Endothelial cell of umbilical vein (primary cell): ENCODE data around the gene DPF3. TPM values are rescaled to one million over a fixed set of nuclear protein-coding genes. Genes with fewer than 3 reads are reported as not detected.

ENCODE experiments used
- BruUV-seq: library from RNA; stranded (reverse); fragments of 400-500 nt; replicated peaks from 2 replicates; lab custom pipeline; 2021; lab: Mats Ljungman, UMichigan
- CTCF ChIA-PET: fragments of 300-600, 350-600 bp; sonication (Branson Sonifier 250); formaldehyde crosslinking; loops from one replicate; lab custom pipeline; 2021; ENCODE audit warnings: antibody characterized with exemption, inconsistent platforms; lab: Charles Lee
- POLR2A ChIA-PET: fragments of 300-600, 350-600 bp; sonication (Branson Sonifier 250); formaldehyde crosslinking; loops from one replicate; lab custom pipeline; 2021; ENCODE audit warnings: antibody characterized with exemption, inconsistent platforms; lab: Charles Lee
- DNase-seq: peaks from one replicate; pipeline ENCODE4 v3.0.0-alpha.2; 2011; ENCODE audit warnings: low read depth, low spot score
- FAIRE-seq: peaks from 2 replicates; lab custom pipeline; 2011; peaks lifted over from hg19 to GRCh38; lab: Jason Lieb, UNC
- H2AFZ ChIP-seq: 2 replicates; pipeline ENCODE4 v1.6.0; 2012; ENCODE audit warnings: low read depth, low read length, control low read depth, inconsistent platforms
- H3K27ac ChIP-seq: 2 replicates; pipeline ENCODE4 v1.5.1; 2011; ENCODE audit warnings: low read depth, mild to moderate bottlenecking, control low read depth, low read length, moderate library complexity; ENCODE audit not compliant: insufficient read depth
- H3K27me3 ChIP-seq, 2 experiments: 2 replicates each; pipeline versions ENCODE4 v1.6.0 to v1.6.1; 2011; ENCODE audit warnings: low read length in 2 of 2, mixed read lengths in 1 of 2; ENCODE audit not compliant: control insufficient read depth in 2 of 2, insufficient read depth in 2 of 2
- H3K36me3 ChIP-seq, 2 experiments: 2 replicates in 1 of 2; 3 replicates in 1 of 2; pipeline ENCODE4 v1.5.1; 2011; ENCODE audit warnings: low read length in 2 of 2, mild to moderate bottlenecking in 1 of 2, moderate library complexity in 1 of 2; ENCODE audit not compliant: control insufficient read depth in 2 of 2, insufficient read depth in 2 of 2; ENCODE audit errors: extremely low read depth in 1 of 2
- H3K4me1 ChIP-seq: 3 replicates; pipeline ENCODE4 v1.5.1; 2011; ENCODE audit warnings: mild to moderate bottlenecking, low read length; ENCODE audit not compliant: control insufficient read depth, insufficient read depth; ENCODE audit errors: extremely low read depth
- H3K4me2 ChIP-seq: 2 replicates; pipeline ENCODE4 v1.6.1; 2011; ENCODE audit warnings: low read length, control low read depth, mixed read lengths; ENCODE audit not compliant: insufficient read depth
- H3K4me3 ChIP-seq, 3 experiments: fragments of 200-600 bp in 1 of 3; sonication (generic), shearing (Covaris generic) in 1 of 3; replicated peaks in 1 of 3; 2 replicates each; pipeline ENCODE4 v1.5.1; 2011 to 2016; ENCODE audit warnings: control low read depth in 3 of 3, low read length in 3 of 3, mild to moderate bottlenecking in 2 of 3, inconsistent platforms in 1 of 3, low read depth in 1 of 3, moderate library complexity in 1 of 3; ENCODE audit not compliant: insufficient read depth in 1 of 3
- H3K79me2 ChIP-seq: 2 replicates; pipeline ENCODE4 v1.6.0; 2012; ENCODE audit warnings: low read length, inconsistent platforms; ENCODE audit not compliant: control insufficient read depth, insufficient read depth
- H3K9ac ChIP-seq: replicated peaks from 2 replicates; pipeline ENCODE3; 2011; ENCODE audit warnings: low read length, control low read depth; ENCODE audit not compliant: insufficient read depth; ENCODE audit errors: extremely low read depth
- H3K9me1 ChIP-seq: replicated peaks from 3 replicates; pipeline ENCODE4 v1.6.0; 2011; ENCODE audit warnings: mild to moderate bottlenecking, low read length; ENCODE audit not compliant: control insufficient read depth, insufficient read depth; ENCODE audit errors: extremely low read depth
- H3K9me3 ChIP-seq: replicated peaks from 2 replicates; pipeline ENCODE4 v1.5.1; 2012; ENCODE audit warnings: low read length, inconsistent platforms; ENCODE audit not compliant: control insufficient read depth, insufficient read depth
- H4K20me1 ChIP-seq: replicated peaks from 2 replicates; pipeline ENCODE3; 2011; ENCODE audit warnings: mild to moderate bottlenecking, low read length; ENCODE audit not compliant: control insufficient read depth, insufficient read depth; ENCODE audit errors: extremely low read depth
- CTCF ChIP-seq, 2 donors: IDR thresholded peaks; 1 replicate in 1 of 2; 2 replicates in 1 of 2; pipeline ENCODE4 v1.5.1; 2011; ENCODE audit warnings: low read length in 2 of 2, mild to moderate bottlenecking in 2 of 2, moderate library complexity in 2 of 2, control low read depth in 1 of 2, inconsistent platforms in 1 of 2, low read depth in 1 of 2; ENCODE audit not compliant: insufficient read depth in 1 of 2; ENCODE audit errors: extremely low read depth in 1 of 2
- EZH2 ChIP-seq: IDR thresholded peaks from 2 replicates; pipeline ENCODE4 v1.6.1; 2012; ENCODE audit warnings: borderline replicate concordance, low read depth, mild to moderate bottlenecking, moderate library complexity, low read length, inconsistent platforms; ENCODE audit not compliant: severe bottlenecking
- FOS ChIP-seq: IDR thresholded peaks from 2 replicates; pipeline ENCODE4 v1.6.1; 2011; ENCODE audit warnings: mild to moderate bottlenecking, low read length, moderate library complexity, borderline replicate concordance; ENCODE audit not compliant: insufficient read depth
- GATA2 ChIP-seq: IDR thresholded peaks from 2 replicates; pipeline ENCODE4 v1.7.0; 2011; ENCODE audit warnings: low read depth, mild to moderate bottlenecking, moderate library complexity, mixed read lengths, low read length; ENCODE audit not compliant: insufficient read length, insufficient read depth
- MAX ChIP-seq: IDR thresholded peaks from 2 replicates; pipeline ENCODE4 v1.6.1; 2011; ENCODE audit not compliant: insufficient read depth, insufficient read length
- MYC ChIP-seq: IDR thresholded peaks from one replicate; pipeline ENCODE4 v1.6.1; 2011; ENCODE audit warnings: mild to moderate bottlenecking, low read depth, low read length
- POLR2A ChIP-seq: IDR thresholded peaks from 2 replicates; pipeline ENCODE4 v1.6.1; 2012; ENCODE audit warnings: low read depth, mild to moderate bottlenecking, control low read depth, low read length
- POLR2AphosphoS5 ChIP-seq: IDR thresholded peaks from 2 replicates; pipeline ENCODE4 v1.6.1; 2012; ENCODE audit warnings: low read depth, mild to moderate bottlenecking, control low read depth, low read length, moderate library complexity; ENCODE audit not compliant: insufficient read depth
- dilution Hi-C: fragments of 300-500 bp; cut with MboI; formaldehyde crosslinking; loops from one replicate; pipeline ENCODE4 v1.15.0; 2019; ENCODE audit warnings: low sequenced_read_pairs; ENCODE audit not compliant: extremely low pct_ligation_motif_present
- intact Hi-C: fragments of 100-400 bp; cut with micrococcal nuclease; formaldehyde crosslinking; loops from one replicate; pipeline ENCODE4 v1.10.0; 2022
- polyA plus RNA-seq, 4 experiments: library from polyadenylated mRNA; depleted of rRNA in 3 of 4; stranded (reverse) in 3 of 4; unstranded in 1 of 4; fragments of >200 nt; gene quantifications; 2 replicates each; pipeline versions ENCODE4 v1.2.1 to v1.2.3, GENCODE V29; 2011 to 2012; ENCODE audit warnings: missing spikeins in 1 of 4
- total RNA-seq: library from RNA; stranded (reverse); gene quantifications from 2 replicates; pipeline ENCODE4 v1.2.3, GENCODE V29; 2021

Gene DPF3
- total and polyA plus RNA-seq, 2 donors (not counting 3 experiments of a cell fraction or from before 2014, with no cell fraction given): 2.4 to 3.5 TPM

- peak overlapping the region; percentile 75 for H3K4me2 ChIP-seq
- H3K36me3 ChIP-seq: no peaks in the 10 kb centered on the region
- H3K4me3 ChIP-seq: no peak overlapping the region
- ChIA-PET POLR2A (interaction anchor here (0.6 to 1.6 kb wide), 2 partner anchors 9 to 241 kb away, joined by 3 to 11 read pairs; partner anchors contain the start of gene DPF3), CTCF (interaction anchor here (0.8 to 2.3 kb wide), 10 partner anchors 8 to 370 kb away, joined by 3 to 20 read pairs (median 4); partner anchors contain the start of gene DPF3)
- no peaks in the 10 kb centered on the region for H3K9me3 ChIP-seq
- no peak for DNase-seq
- H2AFZ ChIP-seq: peak overlapping the region; percentile 64
- H3K9ac ChIP-seq: peak overlapping the region; percentile 80
- H3K79me2 ChIP-seq: peaks cover 30% of the 10 kb centered on the region
- TF ChIP-seq MAX (no peak), CTCF (IDR thresholded peaks at IDR 0.05; ENCODE audit: extremely low read depth in 1 of 2, insufficient read depth in 1 of 2, low read depth in 1 of 2, low read length in 2 of 2) (no peak), POLR2AphosphoS5 (no peak), EZH2 (no peak), GATA2 (no peak), FOS (no peak), POLR2A (no peak), MYC (no peak)
- H3K4me1 ChIP-seq: peaks cover 18% of the 10 kb centered on the region
- H3K27ac ChIP-seq: peak overlapping the region; percentile 98
- intact Hi-C loops (loop anchor here (1.0 kb wide), 3 partner anchors 8 to 219 kb away; no protein-coding TSS in a partner anchor), dilution Hi-C loops (no loop called here)
- TSS peak; percentile 77 for BruUV-seq
- H4K20me1 ChIP-seq: no peaks in the 10 kb centered on the region
- no peaks in the 10 kb centered on the region for H3K9me1 ChIP-seq
- FAIRE-seq: no peak
- H3K27me3 ChIP-seq: no peaks in the 10 kb centered on the region
Observed at GRCh38 chr14:72884386-72884785, 9.5 kb downstream of the DPF3 start.
